ENCODE measurements around the gene DLX2.
"Not testable (repeated sequence)": the region's sequence is repeated elsewhere in the genome, so short reads cannot be mapped to it uniquely, and the experiment has no call there.

Gene DLX2

DNA sequence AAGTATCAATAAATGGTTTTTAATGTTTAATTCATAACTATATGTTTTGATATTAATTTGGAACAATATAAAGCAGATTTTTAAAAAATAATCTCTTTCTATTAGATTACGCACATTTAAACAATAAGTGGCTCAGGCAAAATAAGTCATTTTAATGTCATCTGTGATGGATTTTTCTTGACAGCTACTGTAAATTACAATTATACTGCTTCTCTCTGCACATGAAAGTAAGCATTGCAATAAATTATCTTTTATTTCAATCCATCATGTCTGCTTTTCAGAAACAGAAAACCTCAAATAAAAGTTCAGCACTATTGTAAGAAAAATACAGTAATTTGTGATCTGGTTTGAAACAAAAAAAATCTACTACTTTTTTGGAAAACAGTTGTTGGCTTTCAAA lies 28.4 kb downstream of the DLX2 start:
- no peak for DNase-seq (ENCODE audit: low read depth)
- Histone ChIP-seq H3K4me3 (ENCODE audit: low read length) (no peak overlapping the region), H3K27me3 (replicated peaks; ENCODE audit: control insufficient read depth, insufficient read depth, low read length) (no peaks in the 10 kb centered on the region), H3K4me1 (ENCODE audit: control insufficient read depth, insufficient read depth, low read length) (no peaks in the 10 kb centered on the region), H3K9me3 (ENCODE audit: control insufficient read depth, low read length) (no peaks in the 10 kb centered on the region), H3K9ac (ENCODE audit: low read length) (no peak overlapping the region), H3K36me3 (ENCODE audit: control insufficient read depth, insufficient read depth, low read length, severe bottlenecking) (no peaks in the 10 kb centered on the region)

DNA sequence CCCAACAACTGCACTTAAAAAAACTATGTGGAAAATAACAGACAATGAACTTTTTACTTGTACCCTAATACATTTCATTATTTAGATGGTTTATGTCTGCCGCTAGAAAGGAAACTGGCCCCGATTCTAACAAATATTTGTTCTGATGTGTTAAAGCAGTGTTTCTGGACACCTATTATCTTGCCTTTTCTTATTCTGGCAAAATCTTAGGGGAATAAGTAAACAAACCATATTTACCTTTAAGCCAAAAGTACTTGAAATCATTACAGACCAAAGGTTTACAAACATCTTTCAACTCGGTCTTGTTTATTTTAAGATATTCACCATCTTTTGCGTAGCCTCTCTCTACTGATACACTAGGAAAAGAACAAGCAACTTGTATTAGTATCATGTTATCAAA lies 29.2 kb downstream of the DLX2 start:
- Histone ChIP-seq H3K9ac (ENCODE audit: low read length) (no peak overlapping the region), H3K27me3 (replicated peaks; ENCODE audit: control insufficient read depth, insufficient read depth, low read length) (no peaks in the 10 kb centered on the region), H3K4me3 (ENCODE audit: low read length) (no peak overlapping the region), H3K9me3 (ENCODE audit: control insufficient read depth, low read length) (no peaks in the 10 kb centered on the region), H3K36me3 (ENCODE audit: control insufficient read depth, insufficient read depth, low read length, severe bottlenecking) (no peaks in the 10 kb centered on the region), H3K4me1 (ENCODE audit: control insufficient read depth, insufficient read depth, low read length) (no peaks in the 10 kb centered on the region)
- no peak for DNase-seq (ENCODE audit: low read depth)

DNA sequence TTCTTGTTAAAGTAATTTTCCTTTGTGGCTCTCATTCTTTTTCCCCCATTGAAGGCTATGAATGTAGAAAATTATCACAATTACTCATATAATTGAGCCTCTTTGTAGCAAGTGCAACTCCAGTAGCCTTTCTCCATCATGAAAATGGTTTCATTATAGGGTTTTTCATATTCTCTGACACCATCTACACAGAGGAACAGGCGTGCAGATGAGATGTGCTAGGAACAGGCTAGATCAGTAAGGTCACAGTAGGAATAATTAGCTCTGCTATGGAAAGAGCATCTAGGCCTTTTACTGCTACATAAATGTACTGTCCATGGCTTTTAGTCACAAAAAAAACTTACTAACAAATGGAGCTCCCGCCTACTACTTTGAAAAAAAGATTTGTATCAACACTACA lies 30.0 kb downstream of the DLX2 start:
- H3K4me1 ChIP-seq (ENCODE audit: control insufficient read depth, insufficient read depth, low read length) = no peaks in the 10 kb centered on the region
- H3K9me3 ChIP-seq (ENCODE audit: control insufficient read depth, low read length) = no peaks in the 10 kb centered on the region
- H3K36me3 ChIP-seq (ENCODE audit: control insufficient read depth, insufficient read depth, low read length, severe bottlenecking) = no peaks in the 10 kb centered on the region
- no peak overlapping the region for H3K4me3 ChIP-seq (ENCODE audit: low read length)
- no peak overlapping the region for H3K9ac ChIP-seq (ENCODE audit: low read length)
- no peaks in the 10 kb centered on the region for H3K27me3 ChIP-seq (replicated peaks; ENCODE audit: control insufficient read depth, insufficient read depth, low read length)
- no peak for DNase-seq (ENCODE audit: low read depth)

DNA sequence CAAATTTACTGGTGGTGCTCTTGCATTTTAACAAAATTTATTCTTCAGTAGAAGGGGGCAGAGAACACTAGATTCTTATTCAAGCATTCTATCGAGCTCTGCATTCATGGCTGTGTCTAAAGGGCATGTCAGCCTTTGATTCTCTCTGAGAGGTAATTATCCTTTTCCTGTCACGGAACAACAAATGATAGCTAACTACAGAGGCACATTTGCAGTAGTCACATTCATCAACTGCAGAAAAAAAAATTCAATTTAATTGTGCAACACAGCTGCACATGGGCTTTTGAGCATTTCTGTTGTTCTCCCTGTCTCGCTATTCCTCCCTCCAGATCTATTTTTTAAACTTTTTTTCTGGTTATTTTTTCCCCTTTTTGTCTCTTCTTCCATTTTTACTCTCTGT lies 30.4 kb downstream of the DLX2 start:
- Histone ChIP-seq H3K4me1 (ENCODE audit: control insufficient read depth, insufficient read depth, low read length) (no peaks in the 10 kb centered on the region), H3K9ac (ENCODE audit: low read length) (no peak overlapping the region), H3K4me3 (ENCODE audit: low read length) (no peak overlapping the region), H3K27me3 (replicated peaks; ENCODE audit: control insufficient read depth, insufficient read depth, low read length) (no peaks in the 10 kb centered on the region), H3K36me3 (ENCODE audit: control insufficient read depth, insufficient read depth, low read length, severe bottlenecking) (no peaks in the 10 kb centered on the region), H3K9me3 (ENCODE audit: control insufficient read depth, low read length) (no peaks in the 10 kb centered on the region)
- DNase-seq (ENCODE audit: low read depth) = no peak

DNA sequence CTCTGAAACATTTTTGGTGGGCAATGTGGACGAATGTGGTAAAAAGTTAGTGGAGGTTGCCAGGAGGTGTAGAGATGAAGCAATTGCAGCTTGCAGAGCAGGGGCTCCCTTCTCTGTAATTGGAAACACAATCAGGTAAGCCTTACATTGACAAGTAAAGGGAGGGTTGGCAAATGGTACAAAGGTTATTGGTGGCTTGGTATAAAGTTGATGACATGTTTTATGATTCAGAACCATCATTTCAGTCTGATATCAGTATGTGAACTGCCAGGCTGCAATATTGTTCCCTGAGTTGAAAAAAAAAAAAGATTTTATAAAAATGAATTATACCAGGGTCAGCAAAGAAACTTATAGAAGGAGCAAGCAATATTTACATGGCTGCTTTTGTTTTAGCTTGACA lies 31.8 kb downstream of the DLX2 start:
- no peak for DNase-seq (ENCODE audit: low read depth)
- no peak overlapping the region for H3K9ac ChIP-seq (ENCODE audit: low read length)
- H3K9me3 ChIP-seq (ENCODE audit: control insufficient read depth, low read length) = no peaks in the 10 kb centered on the region
- no peaks in the 10 kb centered on the region for H3K27me3 ChIP-seq (replicated peaks; ENCODE audit: control insufficient read depth, insufficient read depth, low read length)
- no peaks in the 10 kb centered on the region for H3K36me3 ChIP-seq (ENCODE audit: control insufficient read depth, insufficient read depth, low read length, severe bottlenecking)
- no peaks in the 10 kb centered on the region for H3K4me1 ChIP-seq (ENCODE audit: control insufficient read depth, insufficient read depth, low read length)
- H3K4me3 ChIP-seq (ENCODE audit: low read length) = no peak overlapping the region

DNA sequence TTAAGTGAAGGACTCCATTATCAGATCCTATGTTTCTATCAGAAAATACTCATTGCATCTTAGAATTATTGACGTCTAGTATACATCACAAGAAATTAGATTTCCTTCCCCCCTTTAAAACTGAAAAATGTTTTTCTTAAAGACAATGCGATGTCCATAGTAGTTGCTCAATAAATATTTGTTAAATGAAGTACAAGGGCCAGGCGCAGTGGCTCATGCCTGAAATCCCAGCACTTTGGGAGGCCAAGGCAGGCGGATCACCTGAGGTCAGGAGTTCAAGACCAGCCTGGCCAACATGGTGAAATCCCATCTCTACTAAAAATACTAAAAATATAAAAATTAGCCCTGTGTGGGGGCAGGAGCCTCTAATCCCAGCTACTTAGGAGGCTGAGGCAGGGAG lies 34.8 kb downstream of the DLX2 start:
- H3K4me1 ChIP-seq (ENCODE audit: control insufficient read depth, insufficient read depth, low read length); H3K4me3 ChIP-seq (ENCODE audit: low read length); H3K27me3 ChIP-seq (replicated peaks; ENCODE audit: control insufficient read depth, insufficient read depth, low read length); DNase-seq (ENCODE audit: low read depth); H3K9me3 ChIP-seq (ENCODE audit: control insufficient read depth, low read length); H3K9ac ChIP-seq (ENCODE audit: low read length); H3K36me3 ChIP-seq (ENCODE audit: control insufficient read depth, insufficient read depth, low read length, severe bottlenecking): not testable (repeated sequence)

DNA sequence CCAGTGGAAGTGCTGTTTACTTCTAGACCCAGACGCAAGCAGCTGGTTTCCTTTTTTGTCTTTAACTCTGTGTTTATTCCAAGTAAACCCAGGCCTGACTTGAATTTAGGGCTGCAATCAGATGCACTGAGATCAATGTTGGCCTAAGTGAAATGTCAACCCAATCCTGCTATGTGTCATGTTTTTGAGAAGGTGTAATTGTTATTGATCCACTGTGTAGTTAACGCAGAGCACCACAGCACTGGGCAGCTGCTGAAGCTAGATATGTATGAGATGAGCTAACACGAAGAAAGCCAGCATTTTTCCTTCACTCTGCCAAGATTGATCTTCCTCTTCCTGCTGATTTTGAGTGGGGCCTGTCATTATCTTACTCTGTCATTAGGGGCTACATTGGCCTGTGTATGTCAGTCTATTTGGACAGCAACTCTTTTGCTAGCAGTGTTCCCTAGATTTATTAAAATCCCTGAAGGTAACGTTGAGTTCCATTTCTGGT lies 36.3 kb downstream of the DLX2 start:
- DNase-seq (ENCODE audit: low read depth) = no peak
- no peaks in the 10 kb centered on the region for H3K4me1 ChIP-seq (ENCODE audit: control insufficient read depth, insufficient read depth, low read length)
- no peak overlapping the region for H3K4me3 ChIP-seq (ENCODE audit: low read length)

DNA sequence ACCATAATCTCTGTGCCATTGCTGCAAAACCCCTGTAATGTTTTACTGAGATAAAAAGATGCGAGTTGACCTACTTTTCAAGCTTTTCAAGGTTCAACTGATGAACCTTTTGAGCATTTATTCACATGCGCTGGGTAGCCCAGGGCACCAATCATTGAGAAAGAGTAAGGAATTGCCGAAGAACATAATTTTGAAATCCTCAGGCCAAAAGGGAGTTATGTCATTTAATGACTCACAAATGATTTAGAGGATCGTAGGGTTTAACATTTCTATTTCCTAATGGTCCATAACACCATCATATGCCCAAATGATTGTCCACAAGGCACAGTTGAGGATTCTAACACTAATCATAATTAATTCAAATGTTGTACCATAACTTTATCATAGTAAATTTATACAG lies 37.6 kb downstream of the DLX2 start:
- Histone ChIP-seq H3K9me3 (ENCODE audit: control insufficient read depth, low read length) (no peaks in the 10 kb centered on the region), H3K4me3 (ENCODE audit: low read length) (no peak overlapping the region), H3K36me3 (ENCODE audit: control insufficient read depth, insufficient read depth, low read length, severe bottlenecking) (peaks cover 2% of the 10 kb centered on the region), H3K9ac (ENCODE audit: low read length) (no peak overlapping the region), H3K4me1 (ENCODE audit: control insufficient read depth, insufficient read depth, low read length) (no peaks in the 10 kb centered on the region), H3K27me3 (replicated peaks; ENCODE audit: control insufficient read depth, insufficient read depth, low read length) (no peaks in the 10 kb centered on the region)
- DNase-seq (ENCODE audit: low read depth) = no peak

More for the DNA sequence above, 36.3 kb downstream of the DLX2 start:
- Histone ChIP-seq H3K27me3 (replicated peaks; ENCODE audit: control insufficient read depth, insufficient read depth, low read length) (no peaks in the 10 kb centered on the region), H3K9me3 (ENCODE audit: control insufficient read depth, low read length) (no peaks in the 10 kb centered on the region), H3K36me3 (ENCODE audit: control insufficient read depth, insufficient read depth, low read length, severe bottlenecking) (peaks cover 2% of the 10 kb centered on the region), H3K9ac (ENCODE audit: low read length) (no peak overlapping the region)

DNA sequence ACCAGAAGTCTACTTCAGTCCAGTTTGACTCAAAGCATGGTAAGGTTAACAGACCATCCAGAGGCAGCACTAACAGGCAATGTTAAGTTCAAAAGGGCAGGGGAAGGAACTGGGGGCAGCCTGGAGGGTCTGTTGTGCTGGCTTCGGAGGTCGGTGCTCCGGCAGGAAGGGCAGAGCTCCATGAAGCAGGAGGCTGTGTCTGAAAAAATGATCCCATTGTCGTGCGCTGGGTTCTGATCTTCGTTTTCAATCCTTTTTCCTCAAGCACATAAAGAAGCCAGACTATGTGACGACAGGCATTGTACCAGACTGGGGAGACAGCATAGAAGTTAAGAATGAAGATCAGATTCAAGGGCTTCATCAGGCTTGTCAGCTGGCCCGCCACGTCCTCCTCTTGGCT lies 39.3 kb downstream of the DLX2 start:
- Histone ChIP-seq H3K27me3 (replicated peaks; ENCODE audit: control insufficient read depth, insufficient read depth, low read length) (no peaks in the 10 kb centered on the region), H3K9ac (ENCODE audit: low read length) (no peak overlapping the region), H3K4me1 (ENCODE audit: control insufficient read depth, insufficient read depth, low read length) (no peaks in the 10 kb centered on the region), H3K36me3 (ENCODE audit: control insufficient read depth, insufficient read depth, low read length, severe bottlenecking) (peaks cover 2% of the 10 kb centered on the region), H3K9me3 (ENCODE audit: control insufficient read depth, low read length) (no peaks in the 10 kb centered on the region), H3K4me3 (ENCODE audit: low read length) (no peak overlapping the region)
- DNase-seq (ENCODE audit: low read depth) = no peak

DNA sequence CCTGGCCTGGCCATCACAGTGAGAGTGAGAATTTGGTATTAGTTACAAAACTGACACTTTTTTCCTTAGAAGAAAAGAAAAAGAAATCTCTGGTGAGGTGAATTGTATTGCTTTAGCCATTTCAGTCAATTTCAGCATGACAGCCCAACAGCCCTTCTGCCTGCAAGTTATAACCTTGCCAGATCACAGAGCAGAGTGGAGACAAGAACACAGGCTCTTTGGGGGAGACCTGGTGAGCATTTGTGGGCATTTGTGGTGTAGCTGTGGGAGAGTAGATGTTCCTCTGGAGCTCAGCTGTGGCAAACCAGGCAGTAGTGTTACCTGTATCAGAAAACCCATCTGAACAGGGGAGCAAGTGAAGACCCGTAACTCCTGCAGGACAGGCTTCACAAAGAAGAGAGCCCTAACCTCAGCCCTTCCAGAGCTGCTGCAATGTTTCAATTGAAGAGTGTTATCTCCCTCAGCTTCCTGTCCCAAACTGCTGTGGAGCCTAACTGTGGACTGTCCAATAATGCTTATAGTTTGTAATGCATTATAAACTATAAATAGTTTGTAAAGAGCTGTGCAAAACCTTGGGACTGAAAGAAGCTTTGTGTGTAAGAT lies 40.2 kb downstream of the DLX2 start:
- peaks cover 2% of the 10 kb centered on the region for H3K36me3 ChIP-seq (ENCODE audit: control insufficient read depth, insufficient read depth, low read length, severe bottlenecking)
- H3K9me3 ChIP-seq (ENCODE audit: control insufficient read depth, low read length) = no peaks in the 10 kb centered on the region
- DNase-seq (ENCODE audit: low read depth) = no peak
- no peaks in the 10 kb centered on the region for H3K4me1 ChIP-seq (ENCODE audit: control insufficient read depth, insufficient read depth, low read length)
- no peak overlapping the region for H3K9ac ChIP-seq (ENCODE audit: low read length)
- no peaks in the 10 kb centered on the region for H3K27me3 ChIP-seq (replicated peaks; ENCODE audit: control insufficient read depth, insufficient read depth, low read length)
- no peak overlapping the region for H3K4me3 ChIP-seq (ENCODE audit: low read length)

DNA sequence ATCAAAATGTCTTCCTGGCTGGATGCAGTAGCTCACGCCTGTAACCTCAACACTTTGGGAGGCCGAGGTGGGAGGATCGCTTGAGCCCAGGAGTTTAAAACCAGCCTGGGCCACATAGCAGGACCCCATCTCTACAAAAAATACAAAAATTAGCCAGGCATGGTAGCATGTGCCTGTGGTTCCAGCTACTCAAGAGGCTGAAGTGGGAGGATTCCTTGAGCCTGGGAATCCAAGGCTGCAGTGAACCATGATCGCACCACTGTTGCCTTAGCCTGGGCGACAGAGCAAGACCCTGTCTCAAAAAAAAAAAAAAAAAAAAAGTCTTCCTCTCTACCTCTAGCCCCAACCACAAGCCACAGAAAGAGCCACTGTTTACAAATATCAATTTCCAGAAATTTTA lies 42.6 kb downstream of the DLX2 start:
- H3K4me3 ChIP-seq (ENCODE audit: low read length); H3K27me3 ChIP-seq (replicated peaks; ENCODE audit: control insufficient read depth, insufficient read depth, low read length); H3K36me3 ChIP-seq (ENCODE audit: control insufficient read depth, insufficient read depth, low read length, severe bottlenecking); H3K9ac ChIP-seq (ENCODE audit: low read length); H3K4me1 ChIP-seq (ENCODE audit: control insufficient read depth, insufficient read depth, low read length); H3K9me3 ChIP-seq (ENCODE audit: control insufficient read depth, low read length); DNase-seq (ENCODE audit: low read depth): not testable (repeated sequence)

DNA sequence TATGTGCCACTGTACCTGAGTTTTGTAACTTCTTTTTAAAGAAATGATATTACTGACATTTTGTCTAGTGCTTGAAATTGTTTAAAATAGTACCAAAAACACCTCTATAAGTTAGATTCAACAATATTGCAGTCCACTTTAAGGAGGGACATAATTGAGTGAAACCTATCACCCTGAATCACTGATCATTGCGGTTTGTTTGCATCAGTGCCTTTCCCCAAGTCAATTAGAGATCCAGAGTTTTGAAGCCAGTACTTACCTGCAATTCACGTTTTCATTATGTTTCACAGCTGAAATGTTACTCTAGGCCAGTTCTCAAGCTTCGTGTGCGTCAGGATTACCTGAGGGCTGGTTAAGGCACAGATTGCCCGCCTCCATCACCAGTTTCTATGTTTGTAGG lies 44.0 kb downstream of the DLX2 start:
- no peak overlapping the region for H3K9ac ChIP-seq (ENCODE audit: low read length)
- no peaks in the 10 kb centered on the region for H3K27me3 ChIP-seq (replicated peaks; ENCODE audit: control insufficient read depth, insufficient read depth, low read length)

More for the DNA sequence above, 44.0 kb downstream of the DLX2 start:
- no peak overlapping the region for H3K4me3 ChIP-seq (ENCODE audit: low read length)
- DNase-seq (ENCODE audit: low read depth) = no peak
- no peaks in the 10 kb centered on the region for H3K4me1 ChIP-seq (ENCODE audit: control insufficient read depth, insufficient read depth, low read length)
- no peaks in the 10 kb centered on the region for H3K9me3 ChIP-seq (ENCODE audit: control insufficient read depth, low read length)
- no peaks in the 10 kb centered on the region for H3K36me3 ChIP-seq (ENCODE audit: control insufficient read depth, insufficient read depth, low read length, severe bottlenecking)

Measured in adipocyte (in vitro differentiated cells).